Cardiac fibroblast (primary cell): Measurements from ENCODE around the gene SETD7.
A peak's percentile ranks its signal among the peaks of the same experiment; 100 is the strongest.

Experiments used
- DNase-seq, 2 donors: peaks; one replicate each; pipeline versions ENCODE4 v3.0.0 to v3.0.0-alpha.2; 2010; ENCODE audit warnings: low read depth in 2 of 2
- H3K4me3 ChIP-seq, 2 donors: replicated peaks in 1 of 2; 1 replicate in 1 of 2; 2 replicates in 1 of 2; pipeline ENCODE4 v1.5.1; 2011; ENCODE audit warnings: low read depth in 2 of 2, low read length in 2 of 2, mild to moderate bottlenecking in 2 of 2, moderate library complexity in 1 of 2
- TF ChIP-seq, protein P1 (sequence below): IDR thresholded peaks from one replicate; pipeline ENCODE4 v1.5.1; 2011; ENCODE audit warnings: low read depth, mild to moderate bottlenecking, low read length, inconsistent platforms

SETD7 gene

DNA sequence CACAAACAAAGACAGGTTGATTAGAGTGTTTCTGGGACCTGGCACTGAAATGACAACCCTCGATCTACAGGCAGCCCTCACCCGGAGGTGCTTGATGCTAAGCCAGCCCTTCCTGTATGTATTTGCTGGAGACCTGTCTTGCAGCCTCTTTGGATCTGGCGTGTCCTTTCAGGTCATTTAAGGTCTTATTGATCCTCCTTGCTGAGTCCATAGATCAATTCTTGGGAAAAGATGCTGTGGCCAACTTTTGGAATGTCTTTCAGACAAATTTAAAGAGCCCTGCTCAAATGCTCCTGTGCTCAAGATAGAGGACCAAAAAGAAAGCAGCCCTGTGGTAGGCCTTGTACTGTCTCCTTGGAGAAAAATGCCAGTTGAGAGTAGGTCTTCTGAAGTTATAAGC, 6.8 kb upstream of the SETD7 start:
- DNase-seq: no peak
- TF ChIP-seq, protein P1, sequence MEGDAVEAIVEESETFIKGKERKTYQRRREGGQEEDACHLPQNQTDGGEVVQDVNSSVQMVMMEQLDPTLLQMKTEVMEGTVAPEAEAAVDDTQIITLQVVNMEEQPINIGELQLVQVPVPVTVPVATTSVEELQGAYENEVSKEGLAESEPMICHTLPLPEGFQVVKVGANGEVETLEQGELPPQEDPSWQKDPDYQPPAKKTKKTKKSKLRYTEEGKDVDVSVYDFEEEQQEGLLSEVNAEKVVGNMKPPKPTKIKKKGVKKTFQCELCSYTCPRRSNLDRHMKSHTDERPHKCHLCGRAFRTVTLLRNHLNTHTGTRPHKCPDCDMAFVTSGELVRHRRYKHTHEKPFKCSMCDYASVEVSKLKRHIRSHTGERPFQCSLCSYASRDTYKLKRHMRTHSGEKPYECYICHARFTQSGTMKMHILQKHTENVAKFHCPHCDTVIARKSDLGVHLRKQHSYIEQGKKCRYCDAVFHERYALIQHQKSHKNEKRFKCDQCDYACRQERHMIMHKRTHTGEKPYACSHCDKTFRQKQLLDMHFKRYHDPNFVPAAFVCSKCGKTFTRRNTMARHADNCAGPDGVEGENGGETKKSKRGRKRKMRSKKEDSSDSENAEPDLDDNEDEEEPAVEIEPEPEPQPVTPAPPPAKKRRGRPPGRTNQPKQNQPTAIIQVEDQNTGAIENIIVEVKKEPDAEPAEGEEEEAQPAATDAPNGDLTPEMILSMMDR: no peak

GRCh38 chr4:139562067-139562684, 6.2 kb upstream of the SETD7 start:
- TF ChIP-seq, protein P1: no peak
- H3K4me3 ChIP-seq: no peak overlapping the region
- no peak for DNase-seq

More for the DNA sequence above, 6.8 kb upstream of the SETD7 start:
- no peak overlapping the region for H3K4me3 ChIP-seq

DNA sequence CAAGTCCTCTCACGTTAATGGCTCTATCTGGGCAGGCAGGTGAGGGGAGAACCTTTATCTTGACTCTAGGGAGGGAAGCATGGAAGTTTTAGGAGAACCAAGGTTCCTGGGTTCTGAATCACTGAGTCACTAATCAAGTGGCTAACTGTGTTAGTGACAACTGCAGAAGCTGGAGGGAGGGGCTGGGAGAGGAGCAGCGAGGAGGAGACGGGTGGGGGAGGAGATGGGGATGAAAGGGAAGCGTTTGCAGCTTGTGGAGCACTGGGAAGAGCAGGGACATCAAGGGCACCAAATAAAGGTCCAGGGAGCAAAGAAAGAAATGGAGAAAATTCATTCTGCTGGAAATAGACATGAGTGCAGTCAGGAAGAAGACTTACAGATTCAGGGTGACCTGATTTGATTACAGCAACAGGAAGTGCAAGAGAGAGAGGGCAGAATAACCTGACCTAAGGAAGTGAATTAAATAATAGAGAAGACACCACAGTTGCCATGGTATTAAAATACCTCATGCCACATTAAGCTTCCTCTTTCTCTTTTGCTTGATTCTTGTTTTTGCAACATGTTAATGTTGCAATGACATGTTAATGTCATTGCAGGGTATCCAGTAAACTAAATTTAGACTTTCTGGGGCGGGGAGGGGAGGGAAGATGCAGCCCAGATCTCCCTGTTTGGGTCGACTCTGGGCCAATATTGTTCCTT, 4.5 kb upstream of the SETD7 start:
- DNase-seq: peak in 1 of 2 donors; percentile 14
- H3K4me3 ChIP-seq: no peak overlapping the region
- TF ChIP-seq, protein P1: no peak

DNA sequence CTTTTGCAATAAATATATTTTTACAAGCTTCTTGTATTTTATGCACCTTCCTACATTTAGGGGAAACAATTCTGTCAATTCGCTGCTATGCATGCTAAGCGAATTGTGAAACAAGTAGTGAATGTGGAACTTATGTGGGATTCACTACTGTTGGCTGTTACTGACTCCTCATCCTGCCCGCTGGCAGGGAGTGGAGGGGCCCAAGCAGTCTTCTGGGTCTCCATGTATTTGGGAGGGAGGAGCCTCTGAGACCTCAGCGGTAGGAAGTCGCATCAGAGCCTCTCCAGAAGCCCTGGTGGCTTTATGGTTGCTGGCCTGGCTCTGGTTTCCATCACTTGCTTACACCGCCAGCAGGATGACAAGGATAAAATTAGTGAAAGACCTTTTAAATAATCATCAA, 3.7 kb upstream of the SETD7 start:
- TF ChIP-seq, protein P1: no peak
- no peak overlapping the region for H3K4me3 ChIP-seq
- no peak for DNase-seq

- no peak overlapping the region for H3K4me3 ChIP-seq
- no peak for DNase-seq
- TF ChIP-seq, protein P1: no peak
Observed at GRCh38 chr4:139559089-139559479, 3.1 kb upstream of the SETD7 start.

DNA sequence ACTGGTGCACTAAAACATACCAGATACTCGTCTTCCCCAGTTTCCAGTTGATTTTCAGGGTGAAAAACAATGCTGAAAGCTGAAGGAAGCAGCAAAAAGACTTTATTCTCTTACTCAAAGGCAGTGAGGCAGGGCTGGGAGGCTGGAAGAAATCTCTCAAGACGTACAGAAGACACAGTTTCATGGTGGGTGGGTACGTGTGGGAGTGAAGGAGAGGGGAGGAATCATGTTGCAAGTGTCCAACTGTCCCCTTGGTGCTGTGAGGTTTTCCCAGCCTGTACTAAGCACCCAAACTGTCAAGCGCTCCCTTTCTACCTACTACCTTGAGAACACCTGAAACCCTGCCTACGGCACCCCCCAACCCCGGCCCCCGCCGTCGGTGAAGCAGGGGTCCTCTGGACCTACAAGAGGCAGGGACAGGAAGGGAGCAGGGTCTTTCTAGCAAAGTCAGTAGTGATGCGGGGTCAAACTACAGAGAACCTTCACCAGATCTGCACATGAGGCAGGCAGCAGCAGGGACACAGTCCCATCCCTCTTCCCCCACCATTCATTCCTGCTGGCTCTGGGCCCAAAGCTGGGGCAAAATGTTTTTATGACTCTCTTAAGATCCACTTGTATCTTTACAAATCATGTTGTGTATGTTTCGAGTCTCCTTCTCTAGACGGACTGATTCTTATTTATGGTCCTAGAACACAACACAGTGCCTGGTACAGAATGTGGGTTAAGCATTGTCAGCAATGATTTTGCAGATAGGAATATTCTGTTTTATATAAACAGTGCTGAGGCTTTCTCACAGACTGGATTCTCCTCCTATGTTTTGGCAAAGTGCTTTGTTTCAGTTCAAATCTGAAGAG, 2.4 kb upstream of the SETD7 start:
- TF ChIP-seq, protein P1: no peak
- no peak overlapping the region for H3K4me3 ChIP-seq
- DNase-seq: no peak
